Naive thymus-derived CD4-positive, alpha-beta T cell (primary cell): Measurements from ENCODE around the gene CDH13. TPM values are rescaled to one million over a fixed set of nuclear protein-coding genes. Genes with fewer than 3 reads are reported as not detected.

Source experiments
- ATAC-seq: fragments of 150-1000 bp; cut with Tn5 transposase; 2 replicates; pipeline ENCODE4 v1.10.0; 2021; ENCODE audit warnings: mild to moderate bottlenecking, moderate library complexity
- CTCF ChIA-PET: fragments of 350-600 bp; sonication (Branson Sonifier 250); formaldehyde crosslinking; loops from one replicate; lab custom pipeline; 2021; ENCODE audit warnings: antibody characterized with exemption; lab: Charles Lee
- POLR2A ChIA-PET: fragments of 350-600 bp; sonication (Branson Sonifier 250); formaldehyde crosslinking; loops from one replicate; lab custom pipeline; 2021; ENCODE audit warnings: antibody characterized with exemption, inconsistent platforms; lab: Charles Lee
- DNase-seq, 9 donors: peaks; one replicate each; pipeline versions ENCODE4 v3.0.0 to v3.0.0-alpha.2; 2020 to 2022; ENCODE audit warnings: mixed read lengths in 1 of 9
- H3K27ac ChIP-seq: one replicate; pipeline ENCODE4 v1.7.0; 2013; ENCODE audit warnings: mild to moderate bottlenecking, low read depth, low read length, moderate library complexity
- H3K27me3 ChIP-seq, 2 donors: one replicate each; pipeline ENCODE4 v1.7.0; 2013; ENCODE audit warnings: low read length in 2 of 2, mild to moderate bottlenecking in 2 of 2, moderate library complexity in 2 of 2; ENCODE audit not compliant: control insufficient read depth in 2 of 2, insufficient read depth in 2 of 2
- H3K36me3 ChIP-seq, 3 experiments: 1 replicate in 2 of 3; 2 replicates in 1 of 3; pipeline ENCODE4 v1.7.0; 2013; ENCODE audit warnings: low read length in 3 of 3, mild to moderate bottlenecking in 3 of 3, moderate library complexity in 1 of 3; ENCODE audit not compliant: insufficient read depth in 3 of 3, control insufficient read depth in 2 of 3
- H3K4me1 ChIP-seq, 2 donors: one replicate each; pipeline ENCODE4 v1.7.0; 2013; ENCODE audit warnings: low read length in 2 of 2, mild to moderate bottlenecking in 2 of 2, moderate library complexity in 1 of 2; ENCODE audit not compliant: control insufficient read depth in 2 of 2, insufficient read depth in 2 of 2
- H3K4me3 ChIP-seq: 2 replicates; pipeline ENCODE4 v1.7.0; 2013; ENCODE audit warnings: mild to moderate bottlenecking, low read length
- H3K9me3 ChIP-seq, 3 experiments: 1 replicate in 2 of 3; 2 replicates in 1 of 3; pipeline ENCODE4 v1.7.0; 2013; ENCODE audit warnings: low read length in 3 of 3; ENCODE audit not compliant: control insufficient read depth in 2 of 3
- H3K27ac Mint-ChIP-seq, 9 donors: one replicate each; pipeline ENCODE4 v1.8.0; 2020 to 2022; ENCODE audit warnings: mixed read lengths in 9 of 9, mild to moderate bottlenecking in 8 of 9, moderate library complexity in 5 of 9, inconsistent platforms in 2 of 9
- H3K27me3 Mint-ChIP-seq, 5 donors: one replicate each; pipeline ENCODE4 v1.8.0; 2021 to 2022; ENCODE audit warnings: mixed read lengths in 5 of 5, mild to moderate bottlenecking in 1 of 5
- H3K36me3 Mint-ChIP-seq, 5 donors: one replicate each; pipeline ENCODE4 v1.8.0; 2020 to 2022; ENCODE audit warnings: mixed read lengths in 5 of 5, mild to moderate bottlenecking in 3 of 5, inconsistent platforms in 1 of 5
- H3K4me1 Mint-ChIP-seq, 7 donors: one replicate each; pipeline ENCODE4 v1.8.0; 2020 to 2022; ENCODE audit warnings: mixed read lengths in 7 of 7, mild to moderate bottlenecking in 3 of 7, inconsistent platforms in 1 of 7
- H3K4me3 Mint-ChIP-seq, 10 donors: one replicate each; pipeline ENCODE4 v1.8.0; 2020 to 2022; ENCODE audit warnings: mild to moderate bottlenecking in 10 of 10, mixed read lengths in 10 of 10, moderate library complexity in 6 of 10, inconsistent platforms in 2 of 10
- H3K9me3 Mint-ChIP-seq, 11 donors: one replicate each; pipeline ENCODE4 v1.8.0; 2020 to 2022; ENCODE audit warnings: mixed read lengths in 11 of 11, mild to moderate bottlenecking in 4 of 11, inconsistent platforms in 1 of 11, moderate library complexity in 1 of 11
- intact Hi-C, 2 donors: fragments of 100-400 bp; cut with micrococcal nuclease; formaldehyde crosslinking; loops; one replicate each; pipeline ENCODE4 v1.15.1; 2023
- polyA plus RNA-seq, 2 donors: library from polyadenylated mRNA; unstranded; fragments of 300-500 nt; fragmentation: Illumina TruSeq; gene quantifications; one replicate each; pipeline ENCODE4 v1.2.3, GENCODE V29; 2021
- total RNA-seq, 6 experiments: library from RNA in 5 of 6; stranded (reverse) in 5 of 6; gene quantifications; 1 replicate in 5 of 6; 2 replicates in 1 of 6; pipeline ENCODE4 v1.2.3 and lab custom pipeline; 2021 to 2026

The CDH13 gene
- total and polyA plus RNA-seq, 7 experiments from 2014 or later: not detected

GRCh38 chr16:82631701-82632685 is 5.2 kb downstream of the CDH13 start:
- no peak overlapping the region for H3K4me3 Mint-ChIP-seq
- intact Hi-C loops: loop anchor here in 1 of 2 donors (2.0 to 10.0 kb wide), 3 partner anchors 107 to 815 kb away; no protein-coding TSS in a partner anchor
- peaks cover 0 to 9% (median 0%) of the 10 kb centered on the region in 7 donors for H3K4me1 Mint-ChIP-seq
- ChIA-PET POLR2A (no interaction called here), CTCF (no interaction called here)
- Histone ChIP-seq H3K27ac (no peak overlapping the region), H3K27me3 (no peaks in the 10 kb centered on the region), H3K36me3 (no peaks in the 10 kb centered on the region), H3K4me1 (no peaks in the 10 kb centered on the region), H3K9me3 (no peaks in the 10 kb centered on the region), H3K4me3 (no peak overlapping the region)
- ATAC-seq (no peak), DNase-seq (no peak)
- H3K36me3 Mint-ChIP-seq: no peaks in the 10 kb centered on the region
- no peak overlapping the region for H3K27ac Mint-ChIP-seq
- peaks cover 33 to 49% (median 41%) of the 10 kb centered on the region in 5 donors for H3K27me3 Mint-ChIP-seq
- peaks cover 0 to 2% (median 0%) of the 10 kb centered on the region in 11 donors for H3K9me3 Mint-ChIP-seq

- H3K4me3 ChIP-seq: no peak overlapping the region
- intact Hi-C loops: loop anchor here in 1 of 2 donors (5.0 to 10.0 kb wide), 2 partner anchors 369 to 813 kb away; no protein-coding TSS in a partner anchor
- no peak overlapping the region for H3K27ac ChIP-seq
- no peak for DNase-seq
- no peak for ATAC-seq
- Mint-ChIP-seq H3K4me1 (peaks cover 0 to 9% (median 0%) of the 10 kb centered on the region in 7 donors), H3K27me3 (peaks cover 20 to 31% (median 26%) of the 10 kb centered on the region in 5 donors), H3K4me3 (no peak overlapping the region), H3K36me3 (no peaks in the 10 kb centered on the region), H3K27ac (no peak overlapping the region), H3K9me3 (peaks cover 0 to 1% (median 0%) of the 10 kb centered on the region in 11 donors)
- CTCF ChIA-PET: no interaction called here
- H3K9me3 ChIP-seq: no peaks in the 10 kb centered on the region
- POLR2A ChIA-PET: no interaction called here
- H3K36me3 ChIP-seq: no peaks in the 10 kb centered on the region
- H3K27me3 ChIP-seq: no peaks in the 10 kb centered on the region
- H3K4me1 ChIP-seq: no peaks in the 10 kb centered on the region
These were observed 7.3 kb downstream of the CDH13 start for GRCh38 chr16:82633964-82634600.

DNA sequence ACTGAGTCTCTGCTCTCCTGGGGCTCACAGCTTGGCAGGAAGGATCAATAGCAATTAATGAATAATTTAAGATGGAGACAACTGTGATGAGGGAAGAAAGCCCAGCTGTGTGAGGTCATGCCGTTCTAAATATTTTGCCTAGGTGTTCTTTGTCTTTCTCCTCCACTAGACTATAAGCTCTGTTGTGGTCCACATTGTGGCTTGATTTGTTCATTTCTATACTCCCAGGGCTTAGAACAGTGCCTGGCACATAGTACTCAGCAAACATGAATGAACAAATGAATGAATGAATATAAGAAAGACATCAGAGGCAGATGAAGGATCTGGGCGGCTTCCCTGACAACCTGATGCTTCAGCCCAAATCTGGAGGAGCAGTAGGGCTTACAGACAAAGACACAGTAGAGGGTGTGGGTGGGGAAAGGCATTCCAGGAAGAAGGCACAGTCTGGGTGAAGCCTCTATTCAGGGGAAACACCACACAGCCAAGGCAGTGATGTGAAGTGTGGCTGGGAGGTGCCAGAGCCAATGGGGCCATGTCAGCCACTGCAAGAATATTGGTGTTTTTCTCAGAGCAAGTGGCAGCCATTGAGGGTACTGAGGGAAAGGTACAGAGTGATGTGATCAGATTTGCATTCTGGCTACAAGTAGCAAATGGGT is 8.3 kb downstream of the CDH13 start:
- peaks cover 0 to 13% (median 0%) of the 10 kb centered on the region in 7 donors for H3K4me1 Mint-ChIP-seq
- intact Hi-C loops: loop anchor here in 1 of 2 donors (5.0 to 10.0 kb wide), 2 partner anchors 370 to 812 kb away; no protein-coding TSS in a partner anchor
- H3K27me3 ChIP-seq: no peaks in the 10 kb centered on the region
- ATAC-seq (no peak), DNase-seq (no peak)
- no peak overlapping the region for H3K27ac Mint-ChIP-seq
- no peak overlapping the region for H3K4me3 ChIP-seq
- no peak overlapping the region for H3K4me3 Mint-ChIP-seq
- peaks cover 0 to 1% (median 0%) of the 10 kb centered on the region in 11 donors for H3K9me3 Mint-ChIP-seq
- ChIA-PET CTCF (no interaction called here), POLR2A (no interaction called here)
- no peaks in the 10 kb centered on the region for H3K36me3 ChIP-seq
- no peaks in the 10 kb centered on the region for H3K36me3 Mint-ChIP-seq
- no peak overlapping the region for H3K27ac ChIP-seq
- peaks cover 10 to 25% (median 21%) of the 10 kb centered on the region in 5 donors for H3K27me3 Mint-ChIP-seq
- no peaks in the 10 kb centered on the region for H3K4me1 ChIP-seq
- no peaks in the 10 kb centered on the region for H3K9me3 ChIP-seq

DNA sequence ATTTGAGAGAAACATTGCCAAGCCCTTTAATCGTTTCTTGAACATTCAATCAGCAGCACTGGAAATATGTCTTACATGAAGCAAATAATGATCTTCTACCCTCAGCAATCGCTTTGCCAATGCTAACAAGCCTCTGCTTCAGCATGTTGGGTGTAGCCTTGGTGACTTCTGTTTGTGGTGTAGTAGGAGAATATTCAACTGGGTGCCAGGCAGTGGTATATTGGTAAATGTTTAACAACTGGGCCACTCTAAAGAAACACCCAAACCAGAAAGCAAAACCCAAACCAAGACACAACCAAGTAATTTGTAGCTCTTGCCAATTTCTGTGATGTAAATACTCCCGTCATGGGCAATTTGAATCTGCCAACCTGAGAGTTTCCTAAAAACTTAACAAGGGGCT is 9.7 kb downstream of the CDH13 start:
- no peaks in the 10 kb centered on the region for H3K27me3 ChIP-seq
- H3K27ac Mint-ChIP-seq: no peak overlapping the region
- H3K36me3 ChIP-seq: no peaks in the 10 kb centered on the region
- H3K4me1 ChIP-seq: peaks cover 0 to 1% of the 10 kb centered on the region in 2 donors
- H3K4me3 Mint-ChIP-seq: no peak overlapping the region
- no peaks in the 10 kb centered on the region for H3K36me3 Mint-ChIP-seq
- POLR2A ChIA-PET: no interaction called here
- DNase-seq (no peak), ATAC-seq (no peak)
- intact Hi-C loops: loop anchor here in 1 of 2 donors (10.0 kb wide), 1 partner anchor 372 kb away; no protein-coding TSS in a partner anchor
- H3K27ac ChIP-seq: no peak overlapping the region
- H3K4me3 ChIP-seq: no peak overlapping the region
- H3K9me3 ChIP-seq: no peaks in the 10 kb centered on the region
- CTCF ChIA-PET: no interaction called here
- peaks cover 0 to 1% (median 0%) of the 10 kb centered on the region in 11 donors for H3K9me3 Mint-ChIP-seq
- peaks cover 0 to 12% (median 9%) of the 10 kb centered on the region in 5 donors for H3K27me3 Mint-ChIP-seq
- peaks cover 0 to 15% (median 0%) of the 10 kb centered on the region in 7 donors for H3K4me1 Mint-ChIP-seq

GRCh38 chr16:82636958-82637357 is 10.2 kb downstream of the CDH13 start:
- Histone ChIP-seq H3K9me3 (no peaks in the 10 kb centered on the region), H3K4me3 (no peak overlapping the region), H3K4me1 (peaks cover 0 to 4% of the 10 kb centered on the region in 2 donors), H3K27ac (no peak overlapping the region), H3K27me3 (no peaks in the 10 kb centered on the region), H3K36me3 (no peaks in the 10 kb centered on the region)
- Mint-ChIP-seq H3K36me3 (no peaks in the 10 kb centered on the region), H3K4me1 (peaks cover 0 to 19% (median 0%) of the 10 kb centered on the region in 7 donors), H3K27ac (no peak overlapping the region), H3K9me3 (peaks cover 0 to 1% (median 0%) of the 10 kb centered on the region in 11 donors), H3K27me3 (peaks cover 0 to 9% (median 8%) of the 10 kb centered on the region in 5 donors), H3K4me3 (no peak overlapping the region)
- intact Hi-C loops: loop anchor here in 1 of 2 donors (10.0 kb wide), 1 partner anchor 372 kb away; no protein-coding TSS in a partner anchor
- no peak for ATAC-seq
- DNase-seq: no peak
- CTCF ChIA-PET: no interaction called here
- POLR2A ChIA-PET: no interaction called here

DNA sequence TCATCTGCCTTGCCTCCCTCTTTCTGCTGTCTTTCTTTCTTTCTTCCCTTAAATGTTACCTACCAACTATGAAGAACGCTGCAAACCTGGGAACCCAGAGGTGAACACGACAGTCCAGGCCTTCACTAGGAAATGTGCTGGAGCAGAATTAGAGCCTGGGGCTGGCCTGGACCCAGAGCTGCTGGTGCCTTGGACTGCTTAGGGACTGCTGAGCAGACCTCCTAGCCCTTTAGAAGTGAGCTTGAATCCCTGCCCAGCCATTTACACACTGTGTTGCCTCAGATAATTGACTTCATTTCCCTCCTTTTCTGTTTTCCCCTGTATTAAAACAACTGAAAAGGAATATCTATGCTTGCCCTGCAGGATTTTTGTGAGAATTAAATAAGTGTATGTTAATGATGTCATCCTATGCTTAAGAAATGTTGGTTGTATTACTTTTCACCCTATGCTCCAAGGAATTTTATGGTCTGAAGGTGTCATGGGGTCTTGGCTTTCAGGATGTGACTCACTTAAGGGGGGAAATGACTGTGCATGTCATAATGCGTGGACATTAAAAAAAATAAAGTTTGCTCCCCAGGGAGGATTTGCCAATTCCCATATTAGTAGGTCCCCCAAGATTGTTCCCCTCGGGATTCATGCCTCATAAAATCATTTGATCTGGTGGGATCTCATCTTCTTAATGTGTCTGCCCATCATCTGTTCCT is 11.5 kb downstream of the CDH13 start:
- H3K36me3 Mint-ChIP-seq: no peaks in the 10 kb centered on the region
- H3K27me3 ChIP-seq: no peaks in the 10 kb centered on the region
- no peaks in the 10 kb centered on the region for H3K9me3 Mint-ChIP-seq
- no peaks in the 10 kb centered on the region for H3K9me3 ChIP-seq
- H3K4me3 Mint-ChIP-seq: no peak overlapping the region
- no peak overlapping the region for H3K4me3 ChIP-seq
- ChIA-PET CTCF (no interaction called here), POLR2A (no interaction called here)
- intact Hi-C loops: loop anchor here in 1 of 2 donors (10.0 kb wide), 1 partner anchor 373 kb away; no protein-coding TSS in a partner anchor
- no peak overlapping the region for H3K27ac ChIP-seq
- no peak overlapping the region for H3K27ac Mint-ChIP-seq
- DNase-seq (no peak), ATAC-seq (no peak)
- H3K4me1 ChIP-seq: peaks cover 0 to 4% of the 10 kb centered on the region in 2 donors
- no peaks in the 10 kb centered on the region for H3K36me3 ChIP-seq
- H3K4me1 Mint-ChIP-seq: peaks cover 0 to 24% (median 0%) of the 10 kb centered on the region in 7 donors
- peaks cover 0 to 6% (median 4%) of the 10 kb centered on the region in 5 donors for H3K27me3 Mint-ChIP-seq
